WERI-Rb-1 (cell line): ENCODE measurements around the gene CDON.

ENCODE experiments used
- DNase-seq: peaks from one replicate; pipeline ENCODE4 v3.0.0-alpha.2; 2020
- H3K27ac ChIP-seq: fragments of 250-450 bp; sonication (Bioruptor Pico); 2 replicates; pipeline ENCODE4 v1.5.1; 2020; ENCODE audit warnings: mild to moderate bottlenecking, moderate library complexity
- H3K27me3 ChIP-seq: fragments of 250-450 bp; sonication (Bioruptor Pico); 2 replicates; pipeline ENCODE4 v1.5.1; 2021; ENCODE audit warnings: mild to moderate bottlenecking, low read depth, moderate library complexity; ENCODE audit not compliant: insufficient read depth, severe bottlenecking
- H3K36me3 ChIP-seq: fragments of 250-450 bp; sonication (Bioruptor Pico); 2 replicates; pipeline ENCODE4 v1.5.1; 2020; ENCODE audit warnings: mild to moderate bottlenecking, moderate library complexity
- H3K4me3 ChIP-seq: 2 replicates; pipeline ENCODE4 v1.5.1; 2011; ENCODE audit warnings: low read depth, mild to moderate bottlenecking, control low read depth, low read length
- H3K9me3 ChIP-seq: fragments of 250-450 bp; sonication (Bioruptor Pico); 2 replicates; pipeline ENCODE4 v1.5.1; 2021; ENCODE audit warnings: mild to moderate bottlenecking, moderate library complexity; ENCODE audit not compliant: severe bottlenecking
- TF ChIP-seq, protein P1 (sequence below): IDR thresholded peaks from 2 replicates; pipeline ENCODE4 v1.5.1; 2011; ENCODE audit warnings: low read depth, mild to moderate bottlenecking, control low read depth, inconsistent platforms, low read length

CDON gene

GRCh38 chr11:125976156-125976555 lies 86.5 kb downstream of the CDON start:
- Histone ChIP-seq H3K27me3 (no peaks in the 10 kb centered on the region), H3K27ac (no peak overlapping the region), H3K36me3 (peaks cover 17% of the 10 kb centered on the region), H3K4me3 (no peak overlapping the region), H3K9me3 (no peaks in the 10 kb centered on the region)
- TF ChIP-seq, protein P1, sequence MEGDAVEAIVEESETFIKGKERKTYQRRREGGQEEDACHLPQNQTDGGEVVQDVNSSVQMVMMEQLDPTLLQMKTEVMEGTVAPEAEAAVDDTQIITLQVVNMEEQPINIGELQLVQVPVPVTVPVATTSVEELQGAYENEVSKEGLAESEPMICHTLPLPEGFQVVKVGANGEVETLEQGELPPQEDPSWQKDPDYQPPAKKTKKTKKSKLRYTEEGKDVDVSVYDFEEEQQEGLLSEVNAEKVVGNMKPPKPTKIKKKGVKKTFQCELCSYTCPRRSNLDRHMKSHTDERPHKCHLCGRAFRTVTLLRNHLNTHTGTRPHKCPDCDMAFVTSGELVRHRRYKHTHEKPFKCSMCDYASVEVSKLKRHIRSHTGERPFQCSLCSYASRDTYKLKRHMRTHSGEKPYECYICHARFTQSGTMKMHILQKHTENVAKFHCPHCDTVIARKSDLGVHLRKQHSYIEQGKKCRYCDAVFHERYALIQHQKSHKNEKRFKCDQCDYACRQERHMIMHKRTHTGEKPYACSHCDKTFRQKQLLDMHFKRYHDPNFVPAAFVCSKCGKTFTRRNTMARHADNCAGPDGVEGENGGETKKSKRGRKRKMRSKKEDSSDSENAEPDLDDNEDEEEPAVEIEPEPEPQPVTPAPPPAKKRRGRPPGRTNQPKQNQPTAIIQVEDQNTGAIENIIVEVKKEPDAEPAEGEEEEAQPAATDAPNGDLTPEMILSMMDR, result no peak
- DNase-seq, result no peak

GRCh38 chr11:125975634-125976033 lies 87.0 kb downstream of the CDON start:
- Histone ChIP-seq H3K27me3 (no peaks in the 10 kb centered on the region), H3K27ac (no peak overlapping the region), H3K36me3 (peaks cover 12% of the 10 kb centered on the region), H3K9me3 (no peaks in the 10 kb centered on the region), H3K4me3 (no peak overlapping the region)
- TF ChIP-seq, protein P1, result no peak
- no peak for DNase-seq

DNA sequence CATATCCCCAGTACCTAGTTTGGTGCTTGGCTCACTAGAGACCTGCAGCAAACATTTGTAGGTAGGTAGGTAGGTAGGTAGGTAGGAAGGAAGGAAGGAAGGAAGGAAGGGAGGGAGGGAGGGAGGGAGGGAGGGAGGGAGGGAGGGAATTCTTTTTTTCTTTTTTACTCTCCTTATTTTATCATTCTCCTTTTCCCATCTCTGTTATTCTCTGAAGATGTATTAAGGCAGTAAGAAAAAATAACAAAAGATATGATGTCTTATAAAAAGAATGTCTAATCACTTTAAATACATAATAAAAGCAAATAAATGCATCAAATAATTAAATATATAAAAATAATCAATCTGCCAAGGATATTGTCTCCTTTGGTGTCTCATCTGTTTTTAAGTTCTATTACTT lies 88.4 kb downstream of the CDON start:
- Histone ChIP-seq H3K36me3 (peaks cover 7% of the 10 kb centered on the region), H3K27ac (no peak overlapping the region), H3K9me3 (no peaks in the 10 kb centered on the region), H3K27me3 (no peaks in the 10 kb centered on the region), H3K4me3 (no peak overlapping the region)
- DNase-seq, result no peak
- TF ChIP-seq, protein P1, result no peak

GRCh38 chr11:125971618-125972017 lies 91.0 kb downstream of the CDON start:
- no peak overlapping the region for H3K27ac ChIP-seq
- peaks cover 5% of the 10 kb centered on the region for H3K36me3 ChIP-seq
- DNase-seq, result no peak
- no peaks in the 10 kb centered on the region for H3K9me3 ChIP-seq
- TF ChIP-seq, protein P1, result no peak
- H3K27me3 ChIP-seq, result no peaks in the 10 kb centered on the region
- no peak overlapping the region for H3K4me3 ChIP-seq

- Histone ChIP-seq H3K27me3 (no peaks in the 10 kb centered on the region), H3K27ac (no peak overlapping the region), H3K36me3 (no peaks in the 10 kb centered on the region; the same call in 1 of the 2 replicates), H3K4me3 (no peak overlapping the region), H3K9me3 (no peaks in the 10 kb centered on the region)
- no peak for DNase-seq
- TF ChIP-seq, protein P1, result no peak
These were observed 94.3 kb downstream of the CDON start for GRCh38 chr11:125968354-125968753.

GRCh38 chr11:125967515-125967914 lies 95.2 kb downstream of the CDON start:
- H3K9me3 ChIP-seq, result peaks cover 5% of the 10 kb centered on the region
- no peak overlapping the region for H3K27ac ChIP-seq
- TF ChIP-seq, protein P1, result no peak
- no peak overlapping the region for H3K4me3 ChIP-seq
- no peaks in the 10 kb centered on the region; the same call in 1 of the 2 replicates for H3K36me3 ChIP-seq
- DNase-seq, result no peak
- no peaks in the 10 kb centered on the region for H3K27me3 ChIP-seq
